Esophagus muscularis mucosa (tissue), 4 donors: ENCODE results near the gene MRPL33.

ENCODE experiments used
- EP300 ChIP-seq: sonication (generic); formaldehyde crosslinking; IDR thresholded peaks from one replicate; pipeline ENCODE4 v1.6.1; 2017; ENCODE audit warnings: antibody characterized with exemption
- POLR2A ChIP-seq: fragments of 450-650 bp; IDR thresholded peaks from one replicate; pipeline ENCODE4 v1.6.1; 2017; ENCODE audit warnings: antibody characterized with exemption, moderate library complexity, mild to moderate bottlenecking, low read depth
- POLR2AphosphoS5 ChIP-seq, 2 donors: sonication (generic); formaldehyde crosslinking; IDR thresholded peaks; one replicate each; pipeline ENCODE4 v1.6.1; 2017; ENCODE audit warnings: antibody characterized with exemption in 2 of 2
- TF ChIP-seq, protein P1 (sequence below), 3 experiments: fragments of 200-600 bp in 2 of 3; fragments of 450-650 bp in 1 of 3; sonication (generic) in 2 of 3; IDR thresholded peaks; one replicate each; pipeline ENCODE4 v1.5.1; 2017 to 2019; ENCODE audit warnings: antibody characterized with exemption in 3 of 3, mild to moderate bottlenecking in 2 of 3, moderate library complexity in 1 of 3

DNA sequence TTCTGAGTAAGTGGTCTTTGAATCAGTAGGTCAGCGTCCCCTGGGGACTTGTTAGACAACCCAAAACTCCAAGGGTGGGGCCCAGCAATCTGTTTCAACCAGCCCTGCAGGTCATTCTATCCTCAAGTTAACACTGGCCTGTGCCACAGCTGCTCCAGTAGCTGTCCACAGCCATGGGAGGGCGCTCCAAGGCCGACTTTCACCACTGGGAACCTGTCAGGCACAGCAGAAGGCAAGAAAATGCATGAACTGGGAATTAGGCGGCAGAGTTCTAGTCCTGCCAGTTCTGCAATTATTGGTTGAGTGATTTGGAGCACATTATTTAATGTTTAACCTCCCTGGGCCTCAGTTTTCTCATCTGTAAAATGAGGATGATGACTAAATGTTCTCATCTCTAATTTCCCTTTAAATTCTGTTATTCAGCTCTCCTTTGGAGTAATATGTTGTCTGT is 17.4 kb upstream of the MRPL33 start:
- TF ChIP-seq, protein P1, sequence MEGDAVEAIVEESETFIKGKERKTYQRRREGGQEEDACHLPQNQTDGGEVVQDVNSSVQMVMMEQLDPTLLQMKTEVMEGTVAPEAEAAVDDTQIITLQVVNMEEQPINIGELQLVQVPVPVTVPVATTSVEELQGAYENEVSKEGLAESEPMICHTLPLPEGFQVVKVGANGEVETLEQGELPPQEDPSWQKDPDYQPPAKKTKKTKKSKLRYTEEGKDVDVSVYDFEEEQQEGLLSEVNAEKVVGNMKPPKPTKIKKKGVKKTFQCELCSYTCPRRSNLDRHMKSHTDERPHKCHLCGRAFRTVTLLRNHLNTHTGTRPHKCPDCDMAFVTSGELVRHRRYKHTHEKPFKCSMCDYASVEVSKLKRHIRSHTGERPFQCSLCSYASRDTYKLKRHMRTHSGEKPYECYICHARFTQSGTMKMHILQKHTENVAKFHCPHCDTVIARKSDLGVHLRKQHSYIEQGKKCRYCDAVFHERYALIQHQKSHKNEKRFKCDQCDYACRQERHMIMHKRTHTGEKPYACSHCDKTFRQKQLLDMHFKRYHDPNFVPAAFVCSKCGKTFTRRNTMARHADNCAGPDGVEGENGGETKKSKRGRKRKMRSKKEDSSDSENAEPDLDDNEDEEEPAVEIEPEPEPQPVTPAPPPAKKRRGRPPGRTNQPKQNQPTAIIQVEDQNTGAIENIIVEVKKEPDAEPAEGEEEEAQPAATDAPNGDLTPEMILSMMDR (IDR thresholded peaks at IDR 0.05): peak; percentile 68 to 91 (median 91)
- TF ChIP-seq POLR2AphosphoS5 (IDR thresholded peaks at IDR 0.05) (peak; percentile 33 to 64), POLR2A (no peak), EP300 (no peak)
